Inflammatory macrophage treated with lipopolysaccharide for 1 hour (primary cell): Measurements from ENCODE around the gene KDM8.
A peak's percentile ranks its signal among the peaks of the same experiment; 100 is the strongest.

Experiments used
- DNase-seq, 2 donors: peaks; one replicate each; pipeline ENCODE4 v3.0.0-alpha.2; 2020 to 2022

KDM8 gene

DNA sequence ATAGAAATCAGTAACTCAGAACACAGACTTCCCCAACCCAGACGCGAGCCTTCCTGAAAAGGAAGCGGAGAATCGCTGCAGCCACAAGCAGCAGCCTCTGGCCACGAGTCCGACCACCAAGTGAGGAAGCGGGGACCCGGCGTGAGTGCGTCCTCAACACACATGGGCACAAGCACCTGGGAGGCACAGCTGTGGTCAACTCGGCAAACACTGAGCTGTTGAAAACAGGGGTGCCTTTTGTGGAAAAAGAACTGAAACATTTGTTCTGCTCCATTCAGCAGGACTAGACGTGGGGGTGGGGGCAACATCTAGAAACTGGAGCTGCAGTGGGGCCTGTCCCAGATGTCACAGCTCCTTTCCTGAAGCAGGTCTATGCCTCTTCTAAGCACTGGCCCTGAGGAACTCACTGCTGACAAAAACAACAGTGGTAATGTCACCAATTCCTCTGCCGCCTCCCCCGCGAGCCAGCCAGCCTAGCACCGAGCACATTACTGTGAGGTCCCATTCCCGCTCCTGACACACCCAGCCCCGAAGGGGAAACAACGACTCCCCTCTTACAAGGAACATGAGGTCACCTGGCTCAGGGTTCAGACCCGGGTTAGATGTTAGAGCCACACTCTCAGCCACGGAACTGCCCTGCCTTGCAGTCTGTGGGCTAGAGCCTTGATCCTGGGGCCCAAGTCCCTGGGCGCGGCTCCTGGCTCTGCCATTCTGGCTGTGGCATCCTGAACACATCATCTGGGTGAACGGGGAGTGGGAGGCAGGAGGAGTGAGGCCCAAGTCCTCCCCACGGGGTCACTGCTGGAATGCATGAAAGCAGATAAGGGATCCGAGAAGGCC lies 29.0 kb downstream of the KDM8 start:
- DNase-seq: no peak

DNA sequence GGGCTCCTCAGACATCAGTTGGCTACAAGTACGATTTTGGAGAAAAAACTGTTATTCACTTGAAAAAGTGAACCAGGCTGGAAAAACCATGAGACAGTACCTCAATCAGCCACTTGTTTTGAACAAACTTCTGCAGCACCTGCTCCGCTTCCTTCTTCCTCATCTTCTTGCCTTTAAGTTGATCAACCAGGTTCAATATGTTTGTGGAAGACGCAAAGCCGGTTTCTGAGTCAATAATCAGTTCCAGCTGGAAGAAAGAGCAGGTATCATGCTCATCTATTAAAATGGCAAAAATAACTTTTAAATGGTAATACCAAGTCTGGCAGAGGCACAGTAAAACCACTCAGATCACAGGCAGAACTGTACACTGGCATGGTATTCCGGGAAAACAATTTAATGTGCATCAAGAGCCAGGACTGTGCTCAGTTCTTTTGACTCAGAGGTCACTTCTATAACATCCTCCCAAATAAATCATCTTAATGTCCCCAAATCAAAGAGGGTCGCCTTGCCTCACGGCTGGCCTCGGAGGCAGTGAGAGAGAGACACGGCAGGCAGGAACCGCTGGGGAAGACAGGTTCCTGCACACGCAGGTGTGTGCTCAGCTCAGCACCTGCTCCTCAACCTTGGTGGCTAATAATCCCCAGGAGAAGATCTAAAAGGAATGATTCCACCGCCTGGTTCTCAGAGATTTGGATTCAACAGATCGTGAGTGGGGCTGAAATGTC lies 29.7 kb downstream of the KDM8 start:
- DNase-seq: no peak

DNA sequence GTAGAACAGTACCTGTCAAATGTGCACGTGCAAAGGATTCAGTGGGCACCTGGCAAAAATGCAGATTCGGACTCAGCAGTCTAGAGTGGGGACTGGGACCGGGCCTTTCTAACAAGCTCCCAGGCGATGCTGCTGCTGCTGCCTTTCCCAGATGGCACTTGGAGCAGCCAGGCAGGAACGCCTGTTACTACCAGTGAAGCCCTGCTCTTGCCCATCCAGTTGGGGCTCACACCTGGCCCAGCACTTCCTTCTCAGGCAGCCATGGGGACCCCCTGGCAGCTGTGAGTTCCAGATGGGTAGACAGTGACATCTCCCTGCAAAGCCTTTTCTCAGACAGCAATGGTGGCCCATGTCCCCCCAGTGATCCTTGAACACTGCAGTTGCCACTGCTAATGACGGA lies 30.4 kb downstream of the KDM8 start:
- no peak for DNase-seq

GRCh38 chr16:27234171-27234570 lies 30.8 kb downstream of the KDM8 start:
- no peak for DNase-seq

DNA sequence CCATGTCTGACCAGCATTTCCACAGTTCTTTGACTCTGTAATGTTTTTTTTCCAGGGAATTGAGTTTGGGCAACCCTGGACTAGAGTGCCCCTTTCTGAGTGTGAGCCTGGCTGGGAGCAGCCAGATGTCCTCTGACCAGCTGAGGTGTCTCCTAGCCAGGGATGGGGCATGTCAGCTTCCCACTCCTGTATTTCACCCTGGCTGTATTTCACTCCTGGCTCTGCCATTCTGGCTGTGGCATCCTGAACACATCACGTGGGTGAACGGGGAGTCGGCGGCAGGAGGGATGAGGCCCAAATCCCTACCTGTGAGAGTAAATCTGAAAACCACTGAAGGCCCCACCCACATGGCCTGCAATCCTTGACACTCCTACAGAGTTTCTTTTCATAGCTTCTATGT lies 31.3 kb downstream of the KDM8 start:
- no peak for DNase-seq

- DNase-seq: peak; percentile 45 to 69
Measured at GRCh38 chr16:27235055-27235937, 32.0 kb downstream of the KDM8 start.

GRCh38 chr16:27235938-27236245 lies 32.6 kb downstream of the KDM8 start:
- no peak for DNase-seq

- no peak for DNase-seq
Measured at GRCh38 chr16:27236635-27237218, 33.4 kb downstream of the KDM8 start.

GRCh38 chr16:27237219-27238015 lies 34.1 kb downstream of the KDM8 start:
- peak; percentile 55 to 87 for DNase-seq

GRCh38 chr16:27238016-27238587 lies 34.8 kb downstream of the KDM8 start:
- peak in 1 of 2 donors; percentile 56 for DNase-seq

- no peak for DNase-seq
Measured at GRCh38 chr16:27238591-27238990, 35.3 kb downstream of the KDM8 start.

- DNase-seq: no peak
Measured at GRCh38 chr16:27239026-27239425, 35.7 kb downstream of the KDM8 start.

DNA sequence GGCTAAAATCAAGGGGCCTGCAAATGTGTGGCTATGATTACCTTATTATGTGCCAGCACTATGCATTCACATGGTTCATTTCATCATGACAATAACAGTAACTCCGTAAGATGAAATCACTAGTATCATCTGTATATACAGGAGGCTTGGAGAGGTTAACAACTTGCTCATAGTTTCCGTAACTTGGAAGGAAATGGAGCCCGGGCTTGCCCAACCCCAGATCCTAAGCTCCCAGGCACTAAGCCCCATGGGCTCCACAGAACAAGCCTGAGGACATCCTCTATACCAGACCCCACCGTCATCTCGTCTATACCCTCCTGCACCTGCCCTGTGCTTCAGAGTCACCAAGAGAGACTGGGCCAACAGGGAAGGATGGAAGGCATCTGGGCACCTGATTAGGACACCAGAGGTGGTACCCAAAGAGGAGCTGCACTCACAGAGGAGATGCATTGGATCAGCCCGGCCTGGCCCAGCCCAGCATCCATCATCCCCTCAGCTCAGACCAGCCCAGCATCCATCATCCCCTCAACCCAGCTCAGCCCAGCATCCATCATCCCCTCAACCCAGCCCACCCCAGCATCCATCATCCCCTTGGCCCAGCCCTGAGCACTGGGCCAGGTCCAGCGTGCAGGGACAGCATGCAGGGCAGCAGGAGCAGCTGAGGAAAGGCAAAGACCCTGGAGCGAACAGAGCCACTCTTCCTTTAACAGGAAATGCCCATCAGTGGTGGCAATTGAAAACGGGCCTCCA lies 36.8 kb downstream of the KDM8 start:
- DNase-seq: no peak

GRCh38 chr16:27240948-27241531 lies 37.7 kb downstream of the KDM8 start:
- no peak for DNase-seq

DNA sequence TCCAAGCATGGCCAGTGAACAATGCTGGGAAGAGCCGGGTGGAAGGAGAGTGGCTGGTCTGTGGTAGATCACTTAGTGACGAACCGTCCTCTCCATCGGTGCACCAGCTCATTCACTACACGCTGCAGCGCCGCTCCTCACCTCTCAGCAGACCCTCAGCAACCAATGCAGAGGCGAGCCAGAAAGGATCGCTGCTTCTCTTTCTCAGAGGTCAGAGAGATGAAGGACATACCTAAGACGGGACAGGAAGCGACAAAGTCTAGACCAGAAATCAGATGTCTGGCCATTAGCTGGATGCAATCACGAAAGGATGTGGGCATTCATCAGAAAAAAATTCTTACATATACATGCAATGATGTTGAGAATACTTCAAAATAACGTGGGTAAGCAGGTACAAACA lies 38.3 kb downstream of the KDM8 start:
- no peak for DNase-seq

DNA sequence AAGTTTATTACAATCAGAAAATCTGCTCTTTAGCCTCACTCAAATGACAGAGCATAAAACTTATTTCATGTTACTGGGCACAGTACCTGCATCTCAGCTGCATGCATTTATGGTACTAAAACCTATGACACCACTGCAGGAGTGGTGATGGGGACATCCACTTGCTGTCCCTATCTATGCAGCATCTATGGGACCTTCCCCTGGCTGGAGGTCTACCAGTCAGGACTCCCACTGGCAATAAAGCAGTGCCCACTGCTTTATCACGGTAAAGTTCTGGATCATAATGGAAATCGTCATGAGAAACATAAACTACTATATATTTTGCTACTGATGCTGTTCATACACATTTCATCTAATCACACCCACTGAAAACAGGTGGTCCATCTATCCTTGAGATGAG lies 39.1 kb downstream of the KDM8 start:
- DNase-seq: no peak

GRCh38 chr16:27242868-27243590 lies 39.7 kb downstream of the KDM8 start:
- peak; percentile 73 to 90 for DNase-seq

DNA sequence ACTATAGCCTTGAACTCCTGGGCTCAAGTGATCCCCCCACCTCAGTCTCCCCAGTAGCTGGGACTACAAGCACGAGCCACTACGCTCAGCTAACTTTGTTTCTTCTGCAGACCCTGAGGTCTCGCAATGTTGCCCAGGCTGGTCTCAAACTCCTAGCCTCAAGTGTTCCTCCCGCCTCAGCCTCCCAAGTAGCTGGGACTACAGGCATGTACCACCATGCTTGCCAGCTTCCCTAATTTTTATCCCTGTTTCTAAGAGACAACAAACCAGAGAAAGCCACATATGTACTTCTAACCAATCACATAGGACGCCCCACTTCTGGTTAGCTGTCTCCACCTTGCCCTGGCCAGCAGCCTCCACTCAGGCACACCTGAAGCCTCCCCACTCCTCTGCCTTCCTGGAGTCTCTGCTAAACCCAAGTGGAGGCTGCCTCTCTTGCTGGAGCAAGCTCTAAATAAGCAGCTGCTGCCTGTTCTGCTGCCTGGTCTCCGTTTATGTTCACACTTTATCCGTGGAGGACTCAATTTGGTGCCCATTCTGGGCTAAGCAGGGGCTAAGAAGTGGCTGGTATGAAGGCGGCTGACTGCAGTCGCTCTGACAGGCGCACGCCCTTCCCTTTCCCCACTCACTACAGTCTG lies 40.5 kb downstream of the KDM8 start:
- no peak for DNase-seq

GRCh38 chr16:27244363-27244755 lies 41.0 kb downstream of the KDM8 start:
- no peak for DNase-seq
